ENCODE measurements around the gene ZFYVE9. TPM values are rescaled to one million over a fixed set of nuclear protein-coding genes. Genes with fewer than 3 reads are reported as not detected.

The ZFYVE9 gene
- total and polyA plus RNA-seq, 2 of the 13 experiments (the other 11 are each of a cell fraction or from before 2014, with no cell fraction given) = 9.2 to 19.8 TPM

DNA sequence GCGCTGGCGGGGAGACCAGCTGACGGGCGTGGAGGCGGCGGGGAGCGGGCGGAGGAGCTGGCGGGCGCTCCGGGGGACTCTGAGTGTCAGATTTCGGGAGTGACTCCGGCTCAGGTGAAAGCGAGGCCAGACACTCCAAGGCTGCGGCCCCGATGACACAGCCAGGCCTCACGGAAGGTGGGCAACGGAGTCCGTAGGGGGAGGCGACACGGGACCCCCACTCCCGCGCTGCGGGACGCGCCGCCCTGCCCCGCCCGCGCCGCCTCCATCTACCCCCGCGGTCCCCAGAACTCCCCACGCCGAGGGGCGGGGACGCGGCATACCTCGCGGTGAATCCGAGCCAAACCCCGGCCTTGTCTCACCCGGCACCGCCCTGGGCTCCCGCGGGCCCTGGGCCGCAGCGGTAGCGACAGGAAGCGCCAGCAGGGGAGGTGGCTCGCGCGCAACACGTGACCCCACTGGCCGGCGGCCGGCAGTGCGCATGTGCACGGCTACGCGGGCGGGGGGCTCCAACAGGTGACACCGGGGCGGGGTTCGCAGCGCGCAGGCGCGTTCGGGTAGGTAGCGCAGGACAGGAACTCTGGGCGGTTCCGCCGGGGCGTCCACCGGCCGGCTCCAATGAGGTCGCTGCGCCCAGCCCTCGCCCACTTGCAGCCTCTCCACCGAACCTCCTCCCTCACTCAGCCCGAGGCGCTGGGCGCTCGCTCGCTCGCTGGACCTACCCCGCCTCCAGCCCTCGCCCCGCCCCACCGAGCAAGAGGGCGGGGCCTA, 224.0 kb downstream of the ZFYVE9 start, which contains the start of gene CC2D1B (continued):
- TF ChIP-seq MATR3 (CRISPR knock-in tag; IDR thresholded peaks at IDR 0.05) = no peak
- TF ChIP-seq ZNF253 (CRISPR knock-in tag; IDR thresholded peaks at IDR 0.05; ENCODE audit: borderline replicate concordance) = no peak
- TF ChIP-seq ZNF225 (CRISPR knock-in tag; IDR thresholded peaks at IDR 0.05) = 0 out of 2 replicates have a peak, but pooled peaks have one; percentile 41
- no peak for TF ChIP-seq ATAD3A (CRISPR knock-in tag; IDR thresholded peaks at IDR 0.05)
- no peak for TF ChIP-seq ZNF24 (IDR thresholded peaks at IDR 0.05)
- TF ChIP-seq ZNF850 (CRISPR knock-in tag; conservative IDR thresholded peaks at IDR 0.05) = no peak
- TF ChIP-seq ZEB1 (IDR thresholded peaks at IDR 0.05; ENCODE audit: insufficient replicate concordance, low read depth) = no peak
- TF ChIP-seq, protein P1, sequence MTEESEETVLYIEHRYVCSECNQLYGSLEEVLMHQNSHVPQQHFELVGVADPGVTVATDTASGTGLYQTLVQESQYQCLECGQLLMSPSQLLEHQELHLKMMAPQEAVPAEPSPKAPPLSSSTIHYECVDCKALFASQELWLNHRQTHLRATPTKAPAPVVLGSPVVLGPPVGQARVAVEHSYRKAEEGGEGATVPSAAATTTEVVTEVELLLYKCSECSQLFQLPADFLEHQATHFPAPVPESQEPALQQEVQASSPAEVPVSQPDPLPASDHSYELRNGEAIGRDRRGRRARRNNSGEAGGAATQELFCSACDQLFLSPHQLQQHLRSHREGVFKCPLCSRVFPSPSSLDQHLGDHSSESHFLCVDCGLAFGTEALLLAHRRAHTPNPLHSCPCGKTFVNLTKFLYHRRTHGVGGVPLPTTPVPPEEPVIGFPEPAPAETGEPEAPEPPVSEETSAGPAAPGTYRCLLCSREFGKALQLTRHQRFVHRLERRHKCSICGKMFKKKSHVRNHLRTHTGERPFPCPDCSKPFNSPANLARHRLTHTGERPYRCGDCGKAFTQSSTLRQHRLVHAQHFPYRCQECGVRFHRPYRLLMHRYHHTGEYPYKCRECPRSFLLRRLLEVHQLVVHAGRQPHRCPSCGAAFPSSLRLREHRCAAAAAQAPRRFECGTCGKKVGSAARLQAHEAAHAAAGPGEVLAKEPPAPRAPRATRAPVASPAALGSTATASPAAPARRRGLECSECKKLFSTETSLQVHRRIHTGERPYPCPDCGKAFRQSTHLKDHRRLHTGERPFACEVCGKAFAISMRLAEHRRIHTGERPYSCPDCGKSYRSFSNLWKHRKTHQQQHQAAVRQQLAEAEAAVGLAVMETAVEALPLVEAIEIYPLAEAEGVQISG (CRISPR knock-in tag; IDR thresholded peaks at IDR 0.05) = peak; percentile 81
- no peak for TF ChIP-seq PLRG1 (conservative IDR thresholded peaks at IDR 0.05)
- TF ChIP-seq NPAS2 (CRISPR knock-in tag; IDR thresholded peaks at IDR 0.05; ENCODE audit: borderline replicate concordance) = no peak
- TF ChIP-seq ZSCAN25 (CRISPR knock-in tag; IDR thresholded peaks at IDR 0.05) = peak; percentile 28
- no peak for TF ChIP-seq HMG20B (CRISPR knock-in tag; conservative IDR thresholded peaks at IDR 0.05)
- no peak for TF ChIP-seq ZNF577 (CRISPR knock-in tag; IDR thresholded peaks at IDR 0.05; ENCODE audit: borderline replicate concordance, low read depth)
- TF ChIP-seq, protein P2, sequence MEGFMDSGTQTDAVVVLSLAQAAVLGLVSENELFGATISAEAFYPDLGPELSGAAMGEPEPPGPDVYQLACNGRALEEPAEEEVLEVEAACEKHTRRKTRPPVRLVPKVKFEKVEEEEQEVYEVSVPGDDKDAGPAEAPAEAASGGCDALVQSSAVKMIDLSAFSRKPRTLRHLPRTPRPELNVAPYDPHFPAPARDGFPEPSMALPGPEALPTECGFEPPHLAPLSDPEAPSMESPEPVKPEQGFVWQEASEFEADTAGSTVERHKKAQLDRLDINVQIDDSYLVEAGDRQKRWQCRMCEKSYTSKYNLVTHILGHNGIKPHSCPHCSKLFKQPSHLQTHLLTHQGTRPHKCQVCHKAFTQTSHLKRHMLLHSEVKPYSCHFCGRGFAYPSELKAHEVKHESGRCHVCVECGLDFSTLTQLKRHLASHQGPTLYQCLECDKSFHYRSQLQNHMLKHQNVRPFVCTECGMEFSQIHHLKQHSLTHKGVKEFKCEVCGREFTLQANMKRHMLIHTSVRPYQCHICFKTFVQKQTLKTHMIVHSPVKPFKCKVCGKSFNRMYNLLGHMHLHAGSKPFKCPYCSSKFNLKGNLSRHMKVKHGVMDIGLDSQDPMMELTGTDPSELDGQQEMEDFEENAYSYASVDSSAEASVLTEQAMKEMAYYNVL (CRISPR knock-in tag; IDR thresholded peaks at IDR 0.05; ENCODE audit: borderline replicate concordance) = no peak
- no peak for TF ChIP-seq ZSCAN29 (CRISPR knock-in tag; conservative IDR thresholded peaks at IDR 0.05)
- no peak for TF ChIP-seq ZNF468 (CRISPR knock-in tag; IDR thresholded peaks at IDR 0.05)
- peak; percentile 96 for TF ChIP-seq PHF8 (CRISPR knock-in tag; IDR thresholded peaks at IDR 0.05)
- no peak for TF ChIP-seq HIVEP1 (CRISPR knock-in tag; IDR thresholded peaks at IDR 0.05)
- no peak for TF ChIP-seq ETV6 (CRISPR knock-in tag; conservative IDR thresholded peaks at IDR 0.05)
- no peak for TF ChIP-seq ZNF569 (CRISPR knock-in tag; IDR thresholded peaks at IDR 0.05; ENCODE audit: borderline replicate concordance)
- no peak for TF ChIP-seq ZNF329 (CRISPR knock-in tag; IDR thresholded peaks at IDR 0.05; ENCODE audit: low read depth)
- TF ChIP-seq, protein P3, sequence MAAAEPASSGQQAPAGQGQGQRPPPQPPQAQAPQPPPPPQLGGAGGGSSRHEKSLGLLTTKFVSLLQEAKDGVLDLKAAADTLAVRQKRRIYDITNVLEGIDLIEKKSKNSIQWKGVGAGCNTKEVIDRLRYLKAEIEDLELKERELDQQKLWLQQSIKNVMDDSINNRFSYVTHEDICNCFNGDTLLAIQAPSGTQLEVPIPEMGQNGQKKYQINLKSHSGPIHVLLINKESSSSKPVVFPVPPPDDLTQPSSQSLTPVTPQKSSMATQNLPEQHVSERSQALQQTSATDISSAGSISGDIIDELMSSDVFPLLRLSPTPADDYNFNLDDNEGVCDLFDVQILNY (CRISPR knock-in tag; conservative IDR thresholded peaks at IDR 0.05) = peak; percentile 81
- no peak for TF ChIP-seq ZNF138 (CRISPR knock-in tag; IDR thresholded peaks at IDR 0.05; ENCODE audit: low read depth)
- no peak for TF ChIP-seq MAFG (CRISPR knock-in tag; IDR thresholded peaks at IDR 0.05)
- TF ChIP-seq RBM39 (IDR thresholded peaks at IDR 0.05; ENCODE audit: low read depth, low read length, poor library complexity, severe bottlenecking) = peak; percentile 77
- TF ChIP-seq ZBTB38 (CRISPR knock-in tag; IDR thresholded peaks at IDR 0.05) = peak; percentile 62; the same call in 1 of the 2 replicates
- no peak for TF ChIP-seq ZNF792 (CRISPR knock-in tag; IDR thresholded peaks at IDR 0.05)

Data from HepG2 (cell line).